HepG2 (cell line): ENCODE data around the gene RMRP. TPM values are rescaled to one million over a fixed set of nuclear protein-coding genes. Genes with fewer than 3 reads are reported as not detected.

Experiments used
- ERF ChIP-seq: IDR thresholded peaks from 2 replicates; pipeline ENCODE4 v1.6.1; 2018; ENCODE audit warnings: missing biosample characterization, missing genetic modification reagents
- ESRRA ChIP-seq: sonication (generic); formaldehyde crosslinking; IDR thresholded peaks from 2 replicates; pipeline ENCODE4 v1.5.1; 2020; ENCODE audit warnings: mild to moderate bottlenecking, low read depth, missing genetic modification reagents
- FOXK2 ChIP-seq: fragments of 450-650 bp; IDR thresholded peaks from 2 replicates; pipeline ENCODE4 v1.6.1; 2016
- GABPB1 ChIP-seq: IDR thresholded peaks from 2 replicates; pipeline ENCODE4 v1.6.1; 2016; ENCODE audit warnings: mild to moderate bottlenecking, missing genetic modification reagents, moderate library complexity, missing compliant biosample characterization
- HNRNPUL1 ChIP-seq: fragments of 200-400 bp; formaldehyde crosslinking; IDR thresholded peaks from 2 replicates; pipeline ENCODE4 v1.6.1; 2017; ENCODE audit warnings: low read depth, mild to moderate bottlenecking, low read length, moderate library complexity
- JDP2 ChIP-seq: sonication (generic); formaldehyde crosslinking; IDR thresholded peaks from 2 replicates; pipeline ENCODE4 v1.8.1; 2022; ENCODE audit warnings: missing genetic modification reagents, borderline replicate concordance
- JUND ChIP-seq: sonication (generic); formaldehyde crosslinking; IDR thresholded peaks from 2 replicates; pipeline ENCODE4 v1.8.0; 2022; ENCODE audit warnings: mild to moderate bottlenecking, missing genetic modification reagents
- MTF1 ChIP-seq: sonication (generic); formaldehyde crosslinking; IDR thresholded peaks from 2 replicates; pipeline ENCODE4 v1.5.0; 2020; ENCODE audit warnings: missing genetic modification reagents
- PAWR ChIP-seq: sonication (generic); formaldehyde crosslinking; IDR thresholded peaks from 2 replicates; pipeline ENCODE4 v1.4.0; 2020; ENCODE audit warnings: missing genetic modification reagents, mild to moderate bottlenecking, borderline replicate concordance
- PHF20 ChIP-seq: sonication (generic); formaldehyde crosslinking; IDR thresholded peaks from 2 replicates; pipeline ENCODE4 v1.5.0; 2020; ENCODE audit warnings: mild to moderate bottlenecking, missing genetic modification reagents
- TBX3 ChIP-seq: fragments of 450-650 bp; IDR thresholded peaks from 2 replicates; pipeline ENCODE4 v1.6.1; 2017; ENCODE audit warnings: antibody characterized with exemption, mild to moderate bottlenecking, inconsistent platforms, borderline replicate concordance
- TOE1 ChIP-seq: sonication (generic); formaldehyde crosslinking; IDR thresholded peaks from 2 replicates; pipeline ENCODE4 v1.4.0; 2020; ENCODE audit warnings: mild to moderate bottlenecking, missing genetic modification reagents
- ZC3H4 ChIP-seq: sonication (generic); formaldehyde crosslinking; IDR thresholded peaks from 2 replicates; pipeline ENCODE4 v1.4.0; 2020; ENCODE audit warnings: missing genetic modification reagents, borderline replicate concordance
- ZNF234 ChIP-seq: sonication (generic); formaldehyde crosslinking; conservative IDR thresholded peaks from 2 replicates; pipeline ENCODE4 v1.5.1; 2020; ENCODE audit warnings: mild to moderate bottlenecking, missing genetic modification reagents
- ZNF253 ChIP-seq: sonication (generic); formaldehyde crosslinking; IDR thresholded peaks from 2 replicates; pipeline ENCODE4 v1.8.0; 2022; ENCODE audit warnings: mild to moderate bottlenecking, missing genetic modification reagents, borderline replicate concordance
- ZNF260 ChIP-seq: sonication (generic); formaldehyde crosslinking; IDR thresholded peaks from 2 replicates; pipeline ENCODE4 v1.4.0; 2020; ENCODE audit warnings: missing genetic modification reagents, low read depth, mild to moderate bottlenecking, borderline replicate concordance
- ZNF367 ChIP-seq: sonication (generic); formaldehyde crosslinking; IDR thresholded peaks from 2 replicates; pipeline ENCODE4 v1.4.0; 2020; ENCODE audit warnings: missing genetic modification reagents, borderline replicate concordance
- ZNF431 ChIP-seq: sonication (generic); formaldehyde crosslinking; IDR thresholded peaks from 2 replicates; pipeline ENCODE4 v1.9.0; 2022; ENCODE audit warnings: missing genetic modification reagents, low read depth, mild to moderate bottlenecking, borderline replicate concordance
- ZNF720 ChIP-seq: sonication (generic); formaldehyde crosslinking; IDR thresholded peaks from 2 replicates; pipeline ENCODE4 v1.4.0; 2020; ENCODE audit warnings: missing genetic modification reagents
- ZNF75D ChIP-seq: sonication (generic); formaldehyde crosslinking; IDR thresholded peaks from 2 replicates; pipeline ENCODE4 v1.8.1; 2023; ENCODE audit warnings: missing genetic modification reagents, mild to moderate bottlenecking, borderline replicate concordance
- polyA plus RNA-seq, 8 experiments: library from polyadenylated mRNA; depleted of rRNA in 3 of 8; stranded (reverse) in 7 of 8; unstranded in 1 of 8; fragments of >200 nt; fragmentation: Illumina TruSeq in 4 of 8; extraction: Trizol in 4 of 8; gene quantifications; 2 replicates each; pipeline versions ENCODE4 v1.2.1 to v1.2.3, GENCODE V29; 2011 to 2016; ENCODE audit warnings: low read depth in 4 of 8, missing spikeins in 1 of 8, mixed read lengths in 1 of 8; ENCODE audit not compliant: insufficient read depth in 1 of 8
- total RNA-seq, 5 experiments: library from RNA; depleted of rRNA; stranded (reverse); fragments of >200 nt; fragmentation: Illumina TruSeq; extraction: Trizol; gene quantifications; 2 replicates each; pipeline ENCODE4 v1.2.3, GENCODE V29; 2016; ENCODE audit warnings: low read depth in 1 of 5
- TF ChIP-seq, protein P1 (sequence below): IDR thresholded peaks from 2 replicates; pipeline ENCODE4 v1.6.1; 2016; ENCODE audit warnings: low read depth, control low read depth
- TF ChIP-seq, protein P2 (sequence below): sonication (generic); formaldehyde crosslinking; IDR thresholded peaks from 2 replicates; pipeline ENCODE4 v1.5.1; 2020; ENCODE audit warnings: mild to moderate bottlenecking, missing genetic modification reagents, moderate library complexity
- TF ChIP-seq, protein P3 (sequence below): sonication (generic); formaldehyde crosslinking; IDR thresholded peaks from 2 replicates; pipeline ENCODE4 v1.5.0; 2020; ENCODE audit warnings: mild to moderate bottlenecking, missing genetic modification reagents

The RMRP gene
- total and polyA plus RNA-seq, 2 of the 13 experiments (the other 11 are each of a cell fraction or from before 2014, with no cell fraction given), result 51.4 to 4,025 TPM

DNA sequence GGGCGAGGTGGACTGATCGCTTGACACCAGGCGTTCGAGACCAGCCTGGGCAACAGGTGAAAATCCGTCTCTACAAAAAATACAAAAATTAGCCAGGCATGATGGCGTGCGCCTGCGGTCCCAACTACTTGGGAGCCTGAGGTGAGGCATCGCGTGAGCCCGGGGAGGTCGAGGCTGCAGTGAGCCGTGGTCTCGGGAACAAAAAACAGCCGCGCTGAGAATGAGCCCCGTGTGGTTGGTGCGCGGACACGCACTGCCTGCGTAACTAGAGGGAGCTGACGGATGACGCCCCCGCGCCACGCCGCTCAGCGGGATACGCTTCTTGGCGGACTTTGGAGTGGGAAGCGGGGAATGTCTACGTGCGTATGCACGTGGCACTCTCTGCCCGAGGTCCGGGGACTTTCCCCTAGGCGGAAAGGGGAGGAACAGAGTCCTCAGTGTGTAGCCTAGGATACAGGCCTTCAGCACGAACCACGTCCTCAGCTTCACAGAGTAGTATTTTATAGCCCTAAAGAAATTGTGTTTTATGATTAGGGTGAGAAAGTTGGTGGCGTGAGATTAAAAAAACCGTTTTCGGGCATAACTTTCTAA is at the start of gene RMRP (continued):
- TF ChIP-seq TBX3 (peak; percentile 68; the same call in 1 of the 2 replicates), TOE1 (CRISPR knock-in tag) (0 out of 2 replicates have a peak, but pooled peaks have one; percentile 34), GABPB1 (peak; percentile 80), ZC3H4 (CRISPR knock-in tag) (no peak), ERF (peak; percentile 89), ZNF260 (CRISPR knock-in tag) (no peak), ZNF234 (CRISPR knock-in tag) (peak; percentile 93; the same call in 1 of the 2 replicates), ZNF367 (peak; percentile 96; the same call in 1 of the 2 replicates), ZNF253 (CRISPR knock-in tag) (no peak), MTF1 (CRISPR knock-in tag) (peak; percentile 94; the same call in 1 of the 2 replicates), FOXK2 (peak; percentile 21; the same call in 1 of the 2 replicates), JDP2 (CRISPR knock-in tag) (no peak), ESRRA (CRISPR knock-in tag) (peak; percentile 87), ZNF75D (no peak), ZNF431 (CRISPR knock-in tag) (peak; percentile 94), JUND (CRISPR knock-in tag) (peak; percentile 84), HNRNPUL1 (no peak), ZNF720 (no peak), PAWR (CRISPR knock-in tag) (peak; percentile 6; the same call in 1 of the 2 replicates), PHF20 (CRISPR knock-in tag) (peak; percentile 68)
- TF ChIP-seq, protein P1, sequence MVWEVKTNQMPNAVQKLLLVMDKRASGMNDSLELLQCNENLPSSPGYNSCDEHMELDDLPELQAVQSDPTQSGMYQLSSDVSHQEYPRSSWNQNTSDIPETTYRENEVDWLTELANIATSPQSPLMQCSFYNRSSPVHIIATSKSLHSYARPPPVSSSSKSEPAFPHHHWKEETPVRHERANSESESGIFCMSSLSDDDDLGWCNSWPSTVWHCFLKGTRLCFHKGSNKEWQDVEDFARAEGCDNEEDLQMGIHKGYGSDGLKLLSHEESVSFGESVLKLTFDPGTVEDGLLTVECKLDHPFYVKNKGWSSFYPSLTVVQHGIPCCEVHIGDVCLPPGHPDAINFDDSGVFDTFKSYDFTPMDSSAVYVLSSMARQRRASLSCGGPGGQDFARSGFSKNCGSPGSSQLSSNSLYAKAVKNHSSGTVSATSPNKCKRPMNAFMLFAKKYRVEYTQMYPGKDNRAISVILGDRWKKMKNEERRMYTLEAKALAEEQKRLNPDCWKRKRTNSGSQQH (CRISPR knock-in tag), result peak; percentile 77
- TF ChIP-seq, protein P2, sequence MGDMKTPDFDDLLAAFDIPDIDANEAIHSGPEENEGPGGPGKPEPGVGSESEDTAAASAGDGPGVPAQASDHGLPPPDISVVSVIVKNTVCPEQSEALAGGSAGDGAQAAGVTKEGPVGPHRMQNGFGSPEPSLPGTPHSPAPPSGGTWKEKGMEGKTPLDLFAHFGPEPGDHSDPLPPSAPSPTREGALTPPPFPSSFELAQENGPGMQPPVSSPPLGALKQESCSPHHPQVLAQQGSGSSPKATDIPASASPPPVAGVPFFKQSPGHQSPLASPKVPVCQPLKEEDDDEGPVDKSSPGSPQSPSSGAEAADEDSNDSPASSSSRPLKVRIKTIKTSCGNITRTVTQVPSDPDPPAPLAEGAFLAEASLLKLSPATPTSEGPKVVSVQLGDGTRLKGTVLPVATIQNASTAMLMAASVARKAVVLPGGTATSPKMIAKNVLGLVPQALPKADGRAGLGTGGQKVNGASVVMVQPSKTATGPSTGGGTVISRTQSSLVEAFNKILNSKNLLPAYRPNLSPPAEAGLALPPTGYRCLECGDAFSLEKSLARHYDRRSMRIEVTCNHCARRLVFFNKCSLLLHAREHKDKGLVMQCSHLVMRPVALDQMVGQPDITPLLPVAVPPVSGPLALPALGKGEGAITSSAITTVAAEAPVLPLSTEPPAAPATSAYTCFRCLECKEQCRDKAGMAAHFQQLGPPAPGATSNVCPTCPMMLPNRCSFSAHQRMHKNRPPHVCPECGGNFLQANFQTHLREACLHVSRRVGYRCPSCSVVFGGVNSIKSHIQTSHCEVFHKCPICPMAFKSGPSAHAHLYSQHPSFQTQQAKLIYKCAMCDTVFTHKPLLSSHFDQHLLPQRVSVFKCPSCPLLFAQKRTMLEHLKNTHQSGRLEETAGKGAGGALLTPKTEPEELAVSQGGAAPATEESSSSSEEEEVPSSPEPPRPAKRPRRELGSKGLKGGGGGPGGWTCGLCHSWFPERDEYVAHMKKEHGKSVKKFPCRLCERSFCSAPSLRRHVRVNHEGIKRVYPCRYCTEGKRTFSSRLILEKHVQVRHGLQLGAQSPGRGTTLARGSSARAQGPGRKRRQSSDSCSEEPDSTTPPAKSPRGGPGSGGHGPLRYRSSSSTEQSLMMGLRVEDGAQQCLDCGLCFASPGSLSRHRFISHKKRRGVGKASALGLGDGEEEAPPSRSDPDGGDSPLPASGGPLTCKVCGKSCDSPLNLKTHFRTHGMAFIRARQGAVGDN, result peak; percentile 98
- TF ChIP-seq, protein P3, sequence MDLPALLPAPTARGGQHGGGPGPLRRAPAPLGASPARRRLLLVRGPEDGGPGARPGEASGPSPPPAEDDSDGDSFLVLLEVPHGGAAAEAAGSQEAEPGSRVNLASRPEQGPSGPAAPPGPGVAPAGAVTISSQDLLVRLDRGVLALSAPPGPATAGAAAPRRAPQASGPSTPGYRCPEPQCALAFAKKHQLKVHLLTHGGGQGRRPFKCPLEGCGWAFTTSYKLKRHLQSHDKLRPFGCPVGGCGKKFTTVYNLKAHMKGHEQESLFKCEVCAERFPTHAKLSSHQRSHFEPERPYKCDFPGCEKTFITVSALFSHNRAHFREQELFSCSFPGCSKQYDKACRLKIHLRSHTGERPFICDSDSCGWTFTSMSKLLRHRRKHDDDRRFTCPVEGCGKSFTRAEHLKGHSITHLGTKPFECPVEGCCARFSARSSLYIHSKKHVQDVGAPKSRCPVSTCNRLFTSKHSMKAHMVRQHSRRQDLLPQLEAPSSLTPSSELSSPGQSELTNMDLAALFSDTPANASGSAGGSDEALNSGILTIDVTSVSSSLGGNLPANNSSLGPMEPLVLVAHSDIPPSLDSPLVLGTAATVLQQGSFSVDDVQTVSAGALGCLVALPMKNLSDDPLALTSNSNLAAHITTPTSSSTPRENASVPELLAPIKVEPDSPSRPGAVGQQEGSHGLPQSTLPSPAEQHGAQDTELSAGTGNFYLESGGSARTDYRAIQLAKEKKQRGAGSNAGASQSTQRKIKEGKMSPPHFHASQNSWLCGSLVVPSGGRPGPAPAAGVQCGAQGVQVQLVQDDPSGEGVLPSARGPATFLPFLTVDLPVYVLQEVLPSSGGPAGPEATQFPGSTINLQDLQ (CRISPR knock-in tag), result peak; percentile 74
